PC-3 (cell line): ENCODE measurements around the gene APBA2. TPM values are rescaled to one million over a fixed set of nuclear protein-coding genes. Genes with fewer than 3 reads are reported as not detected.

ENCODE experiments used
- ATAC-seq: fragments of 200-7000 bp; cut with Tn5 transposase; 2 replicates; pipeline ENCODE4 v1.9.1; 2020; ENCODE audit warnings: mild to moderate bottlenecking, moderate library complexity
- BruUV-seq: library from RNA; stranded (reverse); fragments of 400-500 nt; replicated peaks from 2 replicates; lab custom pipeline; 2021; lab: Mats Ljungman, UMichigan
- CTCF ChIA-PET: fragments of 300-600 bp; sonication (Branson Sonifier 250); formaldehyde crosslinking; loops from one replicate; lab custom pipeline; 2022; ENCODE audit warnings: antibody characterized with exemption; lab: Charles Lee
- POLR2A ChIA-PET: fragments of 300-600 bp; sonication (Branson Sonifier 250); formaldehyde crosslinking; loops from one replicate; lab custom pipeline; 2022; ENCODE audit warnings: antibody characterized with exemption; ENCODE audit not compliant: unreplicated experiment; lab: Charles Lee
- DNase-seq: peaks from one replicate; pipeline ENCODE4 v3.0.0-alpha.2; 2015
- H2AFZ ChIP-seq: fragments of 300-600 bp; sonication (generic); 2 replicates; pipeline ENCODE4 v1.6.0; 2016; ENCODE audit warnings: antibody characterized with exemption, low read length
- H3F3A ChIP-seq: fragments of 300-600 bp; sonication (generic); one replicate; pipeline ENCODE4 v1.6.0; 2017; ENCODE audit warnings: antibody characterized with exemption, low read length, control low read depth, mild to moderate bottlenecking; ENCODE audit not compliant: unreplicated experiment
- H3K27ac ChIP-seq: fragments of 300-600 bp; sonication (generic); 2 replicates; pipeline ENCODE4 v1.5.1; 2016; ENCODE audit warnings: mild to moderate bottlenecking, low read length
- H3K27me3 ChIP-seq: fragments of 300-600 bp; sonication (generic); 2 replicates; pipeline ENCODE4 v1.6.1; 2016; ENCODE audit warnings: low read length, mixed read lengths
- H3K36me3 ChIP-seq: fragments of 300-600 bp; sonication (generic); 2 replicates; pipeline ENCODE4 v1.6.1; 2016; ENCODE audit warnings: low read depth, mixed run types, low read length, mixed read lengths
- H3K4me1 ChIP-seq: fragments of 300-600 bp; sonication (generic); 2 replicates; pipeline ENCODE4 v1.5.1; 2016; ENCODE audit warnings: low read length; ENCODE audit not compliant: insufficient read depth
- H3K4me2 ChIP-seq: fragments of 300-600 bp; sonication (generic); 2 replicates; pipeline ENCODE4 v1.6.0; 2016; ENCODE audit warnings: low read length
- H3K4me3 ChIP-seq: fragments of 300-600 bp; sonication (generic); 2 replicates; pipeline ENCODE4 v1.5.1; 2016; ENCODE audit warnings: mild to moderate bottlenecking, low read length, mixed read lengths
- H3K79me2 ChIP-seq: fragments of 300-600 bp; sonication (generic); 2 replicates; pipeline ENCODE4 v1.6.1; 2017; ENCODE audit warnings: low read length, mixed read lengths
- H3K9ac ChIP-seq: fragments of 300-600 bp; sonication (generic); 2 replicates; pipeline ENCODE4 v1.6.0; 2016; ENCODE audit warnings: mild to moderate bottlenecking, low read length
- H3K9me2 ChIP-seq: fragments of 300-600 bp; sonication (generic); replicated peaks from 2 replicates; pipeline ENCODE4 v1.6.1; 2016; ENCODE audit warnings: mixed run types, low read length, mixed read lengths
- H3K9me3 ChIP-seq: fragments of 300-600 bp; sonication (generic); 2 replicates; pipeline ENCODE4 v1.6.1; 2016; ENCODE audit warnings: low read length, mixed read lengths
- H4K20me1 ChIP-seq: fragments of 300-600 bp; sonication (generic); 2 replicates; pipeline ENCODE4 v1.6.1; 2016; ENCODE audit warnings: low read length, mixed read lengths
- CTCF ChIP-seq: fragments of 300-600 bp; sonication (generic); conservative IDR thresholded peaks from 2 replicates; pipeline ENCODE4 v1.5.1; 2017; ENCODE audit warnings: antibody characterized with exemption, low read depth, mild to moderate bottlenecking, low read length
- EZH2 ChIP-seq: fragments of 300-600 bp; sonication (generic); IDR thresholded peaks from one replicate; pipeline ENCODE4 v1.6.1; 2017; ENCODE audit warnings: antibody characterized with exemption, mild to moderate bottlenecking, low read length; ENCODE audit not compliant: unreplicated experiment
- EZH2phosphoT487 ChIP-seq: fragments of 300-600 bp; sonication (generic); IDR thresholded peaks from 2 replicates; pipeline ENCODE4 v1.6.1; 2018; ENCODE audit warnings: mild to moderate bottlenecking, antibody characterized with exemption, low read length, borderline replicate concordance
- intact Hi-C: fragments of 100-400 bp; cut with micrococcal nuclease; formaldehyde crosslinking; loops from 2 replicates; pipeline ENCODE4 v1.9.0; 2023
- total RNA-seq: library from RNA; depleted of rRNA; stranded (reverse); fragments of >200 nt; gene quantifications from 2 replicates; pipeline ENCODE4 v1.2.3, GENCODE V29; 2014

Gene APBA2
- total RNA-seq, 1 experiment from 2014 or later = 61.7 TPM

DNA sequence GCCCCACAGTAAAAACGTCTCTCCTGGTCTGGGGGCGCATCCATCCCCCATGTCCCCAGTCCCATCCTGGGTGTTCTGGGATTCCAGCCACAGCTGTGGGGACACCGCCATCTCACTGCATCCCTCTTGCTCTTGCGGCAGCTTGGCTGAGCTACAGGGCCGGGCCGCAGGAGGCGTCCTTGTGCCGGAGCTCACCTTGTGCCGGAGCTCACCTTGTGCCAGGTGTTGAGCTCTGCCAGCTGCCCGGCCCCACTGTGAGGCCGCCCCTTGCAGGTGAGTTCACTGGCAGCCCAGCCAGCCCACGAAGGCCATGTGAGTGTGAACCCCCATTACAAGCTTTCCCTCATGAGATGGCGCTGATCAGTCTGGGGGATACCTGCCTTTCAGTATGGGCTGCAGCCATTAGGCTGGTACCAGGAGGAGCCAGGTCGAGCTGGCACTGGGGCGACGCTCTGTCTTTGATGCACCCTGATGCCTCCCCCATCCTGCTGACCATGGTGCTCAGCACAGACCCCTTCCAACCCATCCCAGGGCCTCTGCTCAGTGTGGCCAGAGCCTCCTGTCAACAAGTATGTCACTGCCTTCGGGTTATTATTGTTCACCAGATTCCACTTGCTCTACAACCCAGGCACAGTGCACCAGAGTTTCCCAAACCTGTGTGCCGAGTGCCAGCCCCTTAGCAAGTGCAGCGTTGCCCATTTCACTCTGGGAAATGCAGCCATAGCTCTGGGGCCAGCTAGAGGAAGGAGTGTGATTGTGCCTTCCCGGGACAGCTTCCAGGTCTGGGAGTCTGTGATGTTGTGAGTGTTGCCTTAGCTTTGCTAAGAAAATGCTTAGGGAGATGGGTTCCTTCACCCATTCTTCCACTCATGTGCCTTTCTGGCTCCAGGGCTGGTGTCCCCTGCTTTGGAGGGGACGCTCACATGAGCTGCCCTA is 105.7 kb downstream of the APBA2 start:
- no peak overlapping the region for H3K4me2 ChIP-seq
- H4K20me1 ChIP-seq = no peaks in the 10 kb centered on the region
- no peaks in the 10 kb centered on the region for H3K79me2 ChIP-seq
- H3K4me1 ChIP-seq = no peaks in the 10 kb centered on the region
- no peak for DNase-seq
- no peak overlapping the region for H3K27ac ChIP-seq
- H3K27me3 ChIP-seq = no peaks in the 10 kb centered on the region
- no peak overlapping the region for H2AFZ ChIP-seq
- no peaks in the 10 kb centered on the region for H3F3A ChIP-seq
- CTCF ChIA-PET = no interaction called here
- H3K36me3 ChIP-seq = no peaks in the 10 kb centered on the region
- POLR2A ChIA-PET = no interaction called here
- no peak overlapping the region for H3K9ac ChIP-seq
- BruUV-seq = no TSS peak
- intact Hi-C loops = no loop called here
- H3K9me2 ChIP-seq = no peaks in the 10 kb centered on the region
- TF ChIP-seq EZH2phosphoT487 (no peak), EZH2 (no peak), CTCF (no peak)
- H3K4me3 ChIP-seq = no peak overlapping the region
- no peaks in the 10 kb centered on the region for H3K9me3 ChIP-seq
- no peak for ATAC-seq

- no peaks in the 10 kb centered on the region for H3K9me3 ChIP-seq
- no peaks in the 10 kb centered on the region for H3K9me2 ChIP-seq
- intact Hi-C loops = no loop called here
- H3K79me2 ChIP-seq = no peaks in the 10 kb centered on the region
- no TSS peak for BruUV-seq
- H3F3A ChIP-seq = no peaks in the 10 kb centered on the region
- H3K4me2 ChIP-seq = no peak overlapping the region
- H3K27ac ChIP-seq = no peak overlapping the region
- H3K27me3 ChIP-seq = no peaks in the 10 kb centered on the region
- no peaks in the 10 kb centered on the region for H4K20me1 ChIP-seq
- ATAC-seq (no peak), DNase-seq (no peak)
- H3K9ac ChIP-seq = no peak overlapping the region
- H3K4me1 ChIP-seq = no peaks in the 10 kb centered on the region
- no peaks in the 10 kb centered on the region; the same call in 1 of the 2 replicates for H3K36me3 ChIP-seq
- no peak overlapping the region for H2AFZ ChIP-seq
- POLR2A ChIA-PET = no interaction called here
- no peak overlapping the region for H3K4me3 ChIP-seq
- CTCF ChIA-PET = no interaction called here
- TF ChIP-seq EZH2 = no peak
- no peak for TF ChIP-seq EZH2phosphoT487
- no peak for TF ChIP-seq CTCF
Measured at GRCh38 chr15:28992336-28992864, 106.6 kb downstream of the APBA2 start.
